Measurements from ENCODE around the gene SMG6.

- no peak for TF ChIP-seq CTCF (IDR thresholded peaks at IDR 0.05)
- no peak for TF ChIP-seq POLR2AphosphoS5 (IDR thresholded peaks at IDR 0.05)
- TF ChIP-seq POLR2A (IDR thresholded peaks at IDR 0.05): no peak
- no peak for TF ChIP-seq EP300 (IDR thresholded peaks at IDR 0.05)
These were observed 107.9 kb downstream of the SMG6 start for GRCh38 chr17:2195729-2196128.

Data from upper lobe of left lung (tissue), 4 donors.